ENCODE measurements around the gene NFIB. TPM values are rescaled to one million over a fixed set of nuclear protein-coding genes. Genes with fewer than 3 reads are reported as not detected.
A peak's percentile ranks its signal among the peaks of the same experiment; 100 is the strongest.

NFIB gene
- total RNA-seq, 2 donors from 2014 or later, result 131 to 165 TPM

DNA sequence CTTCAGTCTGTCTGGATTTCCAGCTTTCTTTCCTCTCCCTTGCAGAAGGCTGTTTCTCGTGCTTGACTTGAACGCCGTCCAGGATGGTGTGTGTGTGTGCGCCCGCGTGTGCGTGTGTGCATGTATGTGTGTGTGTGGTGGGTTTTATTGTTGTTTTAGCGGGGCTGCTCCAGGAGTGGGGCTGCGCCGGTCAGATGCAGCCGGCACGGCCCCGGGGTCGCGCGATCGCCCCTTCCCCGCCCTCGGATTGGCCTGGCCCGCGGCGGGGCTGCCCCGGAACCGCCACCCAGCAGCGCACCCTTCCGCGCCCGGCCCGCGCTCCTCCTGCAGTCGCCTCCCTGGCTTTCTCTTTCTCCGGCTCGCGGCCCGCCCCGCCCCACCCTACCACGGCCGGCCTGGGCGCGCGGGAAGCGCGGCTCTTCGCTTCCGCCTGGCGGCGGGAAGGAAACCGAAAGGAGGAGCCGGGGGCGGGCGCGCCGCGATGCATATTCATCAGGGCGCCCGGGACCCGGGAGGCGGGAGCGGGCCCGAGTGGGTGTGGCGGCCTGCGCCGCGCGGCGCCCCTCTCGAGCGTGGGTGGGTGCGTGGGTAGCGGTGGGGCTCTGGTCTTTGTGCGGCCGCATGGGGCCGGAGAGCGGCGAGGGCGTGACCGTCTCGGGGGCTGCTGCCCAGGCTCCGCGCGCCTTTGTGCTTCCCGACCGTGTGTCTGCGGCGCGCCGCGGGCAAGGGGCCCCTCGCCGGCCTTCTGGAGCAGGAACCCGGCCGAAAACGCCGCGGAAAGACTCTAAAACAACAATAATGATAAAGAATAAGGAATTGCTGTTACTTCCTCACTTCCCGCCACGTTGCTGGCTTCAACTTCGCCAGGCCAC, 8.5 kb upstream of the NFIB start:
- Histone ChIP-seq H3K27ac (peak overlapping the region; percentile 98 to 99), H3K4me1 (replicated peaks) (no peaks in the 10 kb centered on the region), H3K27me3 (replicated peaks; ENCODE audit: insufficient read depth) (no peaks in the 10 kb centered on the region), H3K36me3 (no peaks in the 10 kb centered on the region), H3K9me3 (no peaks in the 10 kb centered on the region), H3K4me3 (peak overlapping the region; percentile 59 to 67)
- DNase-seq (ENCODE audit: low spot score), result peak; percentile 93
- under 1% methylated on average over 75 of the region's 98 CpGs for WGBS
- TF ChIP-seq POLR2A (IDR thresholded peaks at IDR 0.05), result peak; percentile 70
- TF ChIP-seq, protein P1, sequence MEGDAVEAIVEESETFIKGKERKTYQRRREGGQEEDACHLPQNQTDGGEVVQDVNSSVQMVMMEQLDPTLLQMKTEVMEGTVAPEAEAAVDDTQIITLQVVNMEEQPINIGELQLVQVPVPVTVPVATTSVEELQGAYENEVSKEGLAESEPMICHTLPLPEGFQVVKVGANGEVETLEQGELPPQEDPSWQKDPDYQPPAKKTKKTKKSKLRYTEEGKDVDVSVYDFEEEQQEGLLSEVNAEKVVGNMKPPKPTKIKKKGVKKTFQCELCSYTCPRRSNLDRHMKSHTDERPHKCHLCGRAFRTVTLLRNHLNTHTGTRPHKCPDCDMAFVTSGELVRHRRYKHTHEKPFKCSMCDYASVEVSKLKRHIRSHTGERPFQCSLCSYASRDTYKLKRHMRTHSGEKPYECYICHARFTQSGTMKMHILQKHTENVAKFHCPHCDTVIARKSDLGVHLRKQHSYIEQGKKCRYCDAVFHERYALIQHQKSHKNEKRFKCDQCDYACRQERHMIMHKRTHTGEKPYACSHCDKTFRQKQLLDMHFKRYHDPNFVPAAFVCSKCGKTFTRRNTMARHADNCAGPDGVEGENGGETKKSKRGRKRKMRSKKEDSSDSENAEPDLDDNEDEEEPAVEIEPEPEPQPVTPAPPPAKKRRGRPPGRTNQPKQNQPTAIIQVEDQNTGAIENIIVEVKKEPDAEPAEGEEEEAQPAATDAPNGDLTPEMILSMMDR (IDR thresholded peaks at IDR 0.05), result peak; percentile 46 to 92 (median 58)
- peak; percentile 69 for TF ChIP-seq POLR2AphosphoS5 (IDR thresholded peaks at IDR 0.05)
- intact Hi-C loops (cut with DNase I), result loop anchor here (2.0 to 5.0 kb wide), 2 partner anchors 26 to 1045 kb away; partner anchors contain the start of gene MPDZ

DNA sequence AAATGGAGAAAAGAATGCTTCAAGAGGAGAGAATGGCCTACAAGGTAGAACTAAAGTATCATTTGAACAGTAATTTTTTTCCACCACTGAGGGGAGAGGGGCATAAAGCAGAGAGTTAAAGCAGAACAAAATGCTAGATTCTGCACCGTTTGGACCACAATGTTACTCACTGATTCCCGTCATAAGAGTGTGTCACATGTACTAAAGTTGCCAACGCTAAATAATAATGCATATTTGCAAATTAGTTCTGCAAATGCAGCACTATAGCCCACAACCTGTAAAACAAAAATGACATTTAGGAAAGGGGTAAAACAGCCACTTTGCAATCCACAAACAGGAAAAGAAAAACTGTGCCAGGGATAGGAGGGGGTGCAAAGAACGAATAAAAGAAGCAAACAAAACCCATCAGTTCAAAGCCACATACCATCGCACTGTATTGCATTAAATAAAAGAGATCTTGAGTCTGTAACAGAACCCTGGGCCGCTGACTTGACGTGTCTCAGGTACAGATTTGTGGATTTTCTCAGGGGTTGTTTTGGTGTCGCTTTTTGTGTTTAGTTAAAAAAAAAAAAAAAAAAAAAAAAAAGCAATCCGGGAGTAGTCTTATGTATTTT, 7.7 kb upstream of the NFIB start:
- intact Hi-C loops (cut with DNase I), result loop anchor here (2.0 to 5.0 kb wide), 2 partner anchors 27 to 1044 kb away; partner anchors contain the start of gene MPDZ

DNA sequence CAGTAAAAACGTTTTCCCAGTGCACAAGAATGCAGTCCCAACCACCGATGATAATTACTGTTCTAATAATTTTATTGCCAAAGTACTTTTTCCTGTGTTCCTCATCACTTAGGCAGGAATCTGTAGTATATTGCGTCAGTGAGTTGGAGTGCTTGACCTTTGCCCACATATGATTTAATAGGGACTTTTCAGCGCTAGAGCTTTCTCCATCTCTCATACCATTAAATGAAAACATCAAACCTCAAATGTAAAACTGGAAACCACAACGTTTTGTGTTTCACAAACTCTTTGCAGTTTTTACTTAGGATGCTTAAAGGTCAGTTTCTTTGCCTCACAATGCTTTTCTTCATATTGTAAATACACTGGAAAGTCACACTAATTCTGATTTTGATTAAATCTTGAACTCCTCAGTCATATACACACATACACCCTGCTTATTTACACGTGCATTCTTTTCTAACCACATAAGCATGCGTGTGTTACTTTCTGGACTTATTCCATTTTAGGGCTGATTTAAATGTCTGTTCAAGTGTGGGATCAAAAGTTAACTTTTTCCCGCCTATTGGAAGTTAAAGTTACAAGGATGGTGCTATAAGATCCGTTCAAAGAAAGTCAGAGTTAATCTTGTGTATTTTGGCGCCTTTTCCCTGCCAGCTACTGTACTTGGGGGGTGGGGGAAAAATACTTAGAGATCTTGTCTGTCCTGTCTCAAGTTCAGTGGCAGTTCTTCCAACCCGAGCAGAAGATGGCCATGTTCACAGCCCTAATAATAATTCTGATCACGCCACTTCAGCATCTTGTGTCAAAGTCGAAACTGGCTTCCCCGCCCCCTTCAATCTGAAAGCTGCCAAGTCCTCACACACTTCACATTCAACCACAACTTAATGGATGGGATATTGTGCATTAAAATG, 6.6 kb upstream of the NFIB start:
- Histone ChIP-seq H3K4me1 (replicated peaks) (peaks cover 6% of the 10 kb centered on the region), H3K27me3 (replicated peaks; ENCODE audit: insufficient read depth) (no peaks in the 10 kb centered on the region), H3K27ac (peak overlapping the region; percentile 98 to 99), H3K9me3 (no peaks in the 10 kb centered on the region), H3K4me3 (peak overlapping the region; percentile 59 to 67), H3K36me3 (no peaks in the 10 kb centered on the region)
- intact Hi-C loops (cut with DNase I), result loop anchor here (5.0 kb wide), 1 partner anchor 1043 kb away; the partner anchor contains the start of gene MPDZ
- WGBS, result 18% methylated on average over 14 of the region's 14 CpGs
- TF ChIP-seq POLR2AphosphoS5 (IDR thresholded peaks at IDR 0.05), result peak; percentile 15
- TF ChIP-seq, protein P1 (IDR thresholded peaks at IDR 0.05), result no peak
- DNase-seq (ENCODE audit: low spot score), result no peak

More for the DNA sequence above, 7.7 kb upstream of the NFIB start:
- Histone ChIP-seq H3K27ac (peak overlapping the region; percentile 98 to 99), H3K36me3 (no peaks in the 10 kb centered on the region), H3K4me1 (replicated peaks) (peaks cover under 1% of the 10 kb centered on the region), H3K4me3 (peak overlapping the region; percentile 59 to 67), H3K9me3 (no peaks in the 10 kb centered on the region), H3K27me3 (replicated peaks; ENCODE audit: insufficient read depth) (no peaks in the 10 kb centered on the region)
- 9% methylated on average over 9 of the region's 9 CpGs for WGBS
- no peak for TF ChIP-seq POLR2AphosphoS5 (IDR thresholded peaks at IDR 0.05)
- TF ChIP-seq, protein P1 (IDR thresholded peaks at IDR 0.05), result no peak
- no peak for TF ChIP-seq POLR2A (IDR thresholded peaks at IDR 0.05)
- no peak for DNase-seq (ENCODE audit: low spot score)

DNA sequence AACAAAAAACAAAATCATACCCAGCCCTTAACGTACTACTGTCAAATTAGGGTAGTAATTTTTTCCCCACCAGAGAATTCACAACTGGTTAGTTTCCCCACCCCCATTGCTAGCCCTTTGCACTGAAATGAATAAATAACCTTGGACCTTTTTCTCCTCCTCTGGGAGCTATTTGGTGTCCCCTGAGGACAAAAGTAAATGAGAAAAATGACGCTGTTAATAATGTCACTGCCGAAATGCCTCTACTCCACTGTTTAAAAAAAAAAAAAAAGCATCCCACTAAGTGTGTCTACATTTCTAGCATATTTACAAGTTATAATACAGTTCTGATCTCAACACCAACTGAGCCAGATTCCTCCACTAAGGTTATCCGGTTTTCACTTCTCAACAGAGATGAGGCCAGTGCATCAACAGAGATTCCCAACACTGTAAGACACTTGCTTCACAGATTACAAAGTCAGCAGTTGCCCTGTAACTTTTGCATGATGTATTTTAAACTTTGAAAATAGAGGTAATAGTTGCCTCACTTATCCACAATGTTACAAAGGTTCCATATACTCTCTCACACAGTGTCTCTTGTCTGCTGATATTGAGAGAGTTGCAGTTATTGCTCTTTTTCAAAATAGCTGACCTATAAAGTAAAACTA, 5.1 kb upstream of the NFIB start:
- DNase-seq (ENCODE audit: low spot score), result no peak
- WGBS, result 35% methylated on average over 4 of the region's 4 CpGs
- H3K4me3 ChIP-seq, result no peak overlapping the region
- peaks cover 6% of the 10 kb centered on the region for H3K4me1 ChIP-seq (replicated peaks)
- TF ChIP-seq POLR2AphosphoS5 (IDR thresholded peaks at IDR 0.05) (no peak), POLR2A (IDR thresholded peaks at IDR 0.05) (no peak)
- TF ChIP-seq, protein P1 (IDR thresholded peaks at IDR 0.05), result no peak
- H3K27ac ChIP-seq, result peak overlapping the region; percentile 98 to 99
- no peaks in the 10 kb centered on the region for H3K27me3 ChIP-seq (replicated peaks; ENCODE audit: insufficient read depth)
- H3K9me3 ChIP-seq, result no peaks in the 10 kb centered on the region
- no peaks in the 10 kb centered on the region for H3K36me3 ChIP-seq
- intact Hi-C loops (cut with DNase I), result loop anchor here (5.0 to 10.0 kb wide), 2 partner anchors 117 to 224 kb away; no protein-coding TSS in a partner anchor
